Osteocyte (in vitro differentiated cells): ENCODE data around the gene NLRP5. TPM values are rescaled to one million over a fixed set of nuclear protein-coding genes. Genes with fewer than 3 reads are reported as not detected.
"Not testable (repeated sequence)": the region's sequence is repeated elsewhere in the genome, so short reads cannot be mapped to it uniquely, and the experiment has no call there.

ENCODE experiments used
- DNase-seq: peaks from one replicate; pipeline ENCODE4 v3.0.0; 2021; ENCODE audit warnings: mixed read lengths; ENCODE audit not compliant: unreplicated experiment; ENCODE audit errors: extremely low spot score
- H3K27ac Mint-ChIP-seq: one replicate; pipeline ENCODE4 v1.8.0; 2021; ENCODE audit warnings: mild to moderate bottlenecking, mixed read lengths; ENCODE audit not compliant: unreplicated experiment
- H3K27me3 Mint-ChIP-seq: one replicate; pipeline ENCODE4 v1.8.0; 2021; ENCODE audit warnings: mixed read lengths; ENCODE audit not compliant: unreplicated experiment
- H3K36me3 Mint-ChIP-seq: one replicate; pipeline ENCODE4 v1.8.0; 2021; ENCODE audit warnings: mixed read lengths; ENCODE audit not compliant: unreplicated experiment
- H3K4me1 Mint-ChIP-seq: one replicate; pipeline ENCODE4 v1.8.0; 2021; ENCODE audit warnings: mixed read lengths; ENCODE audit not compliant: unreplicated experiment
- H3K4me3 Mint-ChIP-seq: one replicate; pipeline ENCODE4 v1.8.0; 2021; ENCODE audit warnings: mild to moderate bottlenecking, moderate library complexity, mixed read lengths; ENCODE audit not compliant: unreplicated experiment
- H3K9me3 Mint-ChIP-seq: one replicate; pipeline ENCODE4 v1.8.0; 2021; ENCODE audit warnings: mixed read lengths; ENCODE audit not compliant: unreplicated experiment
- total RNA-seq: library from RNA; stranded (reverse); gene quantifications from 2 replicates; pipeline ENCODE4 v1.2.1, GENCODE V29; 2021
- TF ChIP-seq, protein P1 (sequence below): fragments of 200-600 bp; sonication (generic); IDR thresholded peaks from 2 replicates; pipeline ENCODE4 v1.5.0; 2021; ENCODE audit warnings: antibody characterized with exemption, mild to moderate bottlenecking, moderate library complexity

Gene NLRP5
- total RNA-seq, 1 donor from 2014 or later, result not detected

DNA sequence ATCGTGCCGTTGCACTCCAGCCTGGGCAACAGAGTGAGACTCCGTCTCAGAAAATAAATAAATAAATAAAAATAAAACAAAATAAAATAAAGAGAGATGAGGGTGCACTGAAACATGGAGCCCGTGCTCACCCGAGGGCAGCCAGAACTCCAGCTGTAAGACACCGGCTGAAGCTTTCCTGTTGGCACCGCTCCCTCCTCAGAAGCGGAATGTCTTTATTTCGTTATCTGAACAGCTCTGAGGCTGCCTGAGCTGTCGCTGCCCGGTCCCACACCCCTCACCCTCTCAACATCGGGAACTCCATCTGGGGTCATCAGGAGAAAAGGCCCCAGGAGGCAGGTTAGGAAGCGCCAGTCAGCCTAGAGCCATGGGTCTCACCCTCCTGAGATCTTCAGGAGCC is 110.1 kb downstream of the NLRP5 start:
- no peak overlapping the region for H3K4me3 Mint-ChIP-seq
- TF ChIP-seq, protein P1, sequence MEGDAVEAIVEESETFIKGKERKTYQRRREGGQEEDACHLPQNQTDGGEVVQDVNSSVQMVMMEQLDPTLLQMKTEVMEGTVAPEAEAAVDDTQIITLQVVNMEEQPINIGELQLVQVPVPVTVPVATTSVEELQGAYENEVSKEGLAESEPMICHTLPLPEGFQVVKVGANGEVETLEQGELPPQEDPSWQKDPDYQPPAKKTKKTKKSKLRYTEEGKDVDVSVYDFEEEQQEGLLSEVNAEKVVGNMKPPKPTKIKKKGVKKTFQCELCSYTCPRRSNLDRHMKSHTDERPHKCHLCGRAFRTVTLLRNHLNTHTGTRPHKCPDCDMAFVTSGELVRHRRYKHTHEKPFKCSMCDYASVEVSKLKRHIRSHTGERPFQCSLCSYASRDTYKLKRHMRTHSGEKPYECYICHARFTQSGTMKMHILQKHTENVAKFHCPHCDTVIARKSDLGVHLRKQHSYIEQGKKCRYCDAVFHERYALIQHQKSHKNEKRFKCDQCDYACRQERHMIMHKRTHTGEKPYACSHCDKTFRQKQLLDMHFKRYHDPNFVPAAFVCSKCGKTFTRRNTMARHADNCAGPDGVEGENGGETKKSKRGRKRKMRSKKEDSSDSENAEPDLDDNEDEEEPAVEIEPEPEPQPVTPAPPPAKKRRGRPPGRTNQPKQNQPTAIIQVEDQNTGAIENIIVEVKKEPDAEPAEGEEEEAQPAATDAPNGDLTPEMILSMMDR, result no peak
- peaks cover 10% of the 10 kb centered on the region for H3K4me1 Mint-ChIP-seq
- H3K27ac Mint-ChIP-seq, result no peak overlapping the region
- H3K36me3 Mint-ChIP-seq, result peaks cover 23% of the 10 kb centered on the region
- peaks cover 10% of the 10 kb centered on the region for H3K9me3 Mint-ChIP-seq
- DNase-seq, result no peak
- H3K27me3 Mint-ChIP-seq, result no peaks in the 10 kb centered on the region

GRCh38 chr19:56097306-56097705 is 110.7 kb downstream of the NLRP5 start:
- H3K27ac Mint-ChIP-seq, result no peak overlapping the region
- H3K27me3 Mint-ChIP-seq, result no peaks in the 10 kb centered on the region
- H3K4me1 Mint-ChIP-seq, result peaks cover 7% of the 10 kb centered on the region
- peaks cover 10% of the 10 kb centered on the region for H3K9me3 Mint-ChIP-seq
- TF ChIP-seq, protein P1, result no peak
- H3K36me3 Mint-ChIP-seq, result peaks cover 23% of the 10 kb centered on the region
- no peak for DNase-seq
- H3K4me3 Mint-ChIP-seq, result no peak overlapping the region

- Mint-ChIP-seq H3K4me3 (no peak overlapping the region), H3K27me3 (no peaks in the 10 kb centered on the region)
- TF ChIP-seq, protein P1, result no peak
These were observed 111.2 kb downstream of the NLRP5 start for GRCh38 chr19:56097776-56098175.

GRCh38 chr19:56098237-56098636 is 111.7 kb downstream of the NLRP5 start:
- not testable (repeated sequence) for H3K4me1 Mint-ChIP-seq, H3K27me3 Mint-ChIP-seq, H3K9me3 Mint-ChIP-seq, DNase-seq, H3K4me3 Mint-ChIP-seq, H3K27ac Mint-ChIP-seq
- peaks cover 18% of the 10 kb centered on the region for H3K36me3 Mint-ChIP-seq

More at GRCh38 chr19:56097776-56098175, 111.2 kb downstream of the NLRP5 start:
- peaks cover 22% of the 10 kb centered on the region for H3K36me3 Mint-ChIP-seq
- peaks cover 2% of the 10 kb centered on the region for H3K4me1 Mint-ChIP-seq
- no peak for DNase-seq
- no peak overlapping the region for H3K27ac Mint-ChIP-seq
- peaks cover 6% of the 10 kb centered on the region for H3K9me3 Mint-ChIP-seq

DNA sequence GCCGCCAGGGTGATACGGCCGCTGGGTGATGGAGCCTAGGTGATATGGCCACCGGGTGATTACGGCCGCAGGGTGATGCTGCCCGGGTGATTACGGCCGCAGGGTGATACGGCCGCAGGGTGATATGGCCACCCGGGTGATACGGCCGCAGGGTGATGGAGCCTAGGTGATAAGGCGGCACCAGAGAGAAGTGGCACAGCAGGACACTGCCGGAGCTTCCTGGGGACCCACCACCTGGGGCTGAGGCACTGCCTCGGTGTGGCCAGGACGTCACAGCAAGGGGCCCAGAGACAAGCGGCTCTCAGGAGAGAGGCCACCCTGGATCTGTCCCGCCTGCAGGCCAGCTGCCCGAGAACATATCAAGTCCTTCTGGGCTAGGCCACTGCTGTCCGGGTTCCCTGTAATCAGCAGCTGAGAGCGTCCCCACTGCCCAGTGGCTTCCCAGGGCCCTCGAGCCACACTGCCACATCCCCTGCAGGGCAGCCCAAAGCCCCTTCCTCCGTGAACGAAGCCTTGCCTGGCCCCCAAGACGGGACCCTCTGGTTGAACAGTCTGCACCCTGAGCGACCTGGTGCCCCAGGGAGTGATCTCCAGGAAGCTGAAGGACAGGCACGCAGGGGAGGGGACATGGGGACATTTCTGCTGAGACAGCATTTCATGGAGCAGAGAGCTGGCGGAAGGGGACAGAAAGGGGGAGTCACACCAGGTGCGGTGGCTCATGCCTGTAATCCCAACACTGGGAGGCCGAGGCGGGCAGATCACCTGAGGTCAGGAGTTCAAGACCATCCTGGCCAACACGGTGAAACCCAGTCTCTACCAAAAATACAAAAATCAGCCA is 112.4 kb downstream of the NLRP5 start:
- Mint-ChIP-seq H3K27me3 (no peaks in the 10 kb centered on the region), H3K9me3 (no peaks in the 10 kb centered on the region), H3K36me3 (peaks cover 15% of the 10 kb centered on the region), H3K4me1 (peaks cover 2% of the 10 kb centered on the region), H3K4me3 (no peak overlapping the region), H3K27ac (no peak overlapping the region)
- TF ChIP-seq, protein P1, result no peak
- no peak for DNase-seq
